ENCODE measurements around the gene JAZF1.

DNA sequence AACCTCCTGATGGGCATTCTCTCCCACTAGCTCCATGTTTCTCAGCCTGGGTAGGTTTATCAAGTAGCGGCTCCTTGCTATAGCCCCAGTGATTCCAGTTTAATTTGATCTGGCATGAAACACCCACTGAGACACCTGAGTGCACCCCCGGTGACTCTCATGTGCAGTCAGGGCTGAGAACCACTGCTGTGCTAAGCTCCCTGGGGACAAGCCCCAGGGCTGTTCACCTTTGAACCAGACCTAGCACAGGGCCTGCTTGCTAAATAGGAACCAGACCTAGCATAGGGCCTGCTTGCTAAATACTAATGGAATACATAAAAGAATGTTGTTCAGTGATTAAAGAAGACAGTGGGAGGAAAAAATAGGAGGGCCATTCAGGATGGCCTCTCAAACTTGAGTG lies 167.6 kb downstream of the JAZF1 start:
- TF ChIP-seq, protein P1, sequence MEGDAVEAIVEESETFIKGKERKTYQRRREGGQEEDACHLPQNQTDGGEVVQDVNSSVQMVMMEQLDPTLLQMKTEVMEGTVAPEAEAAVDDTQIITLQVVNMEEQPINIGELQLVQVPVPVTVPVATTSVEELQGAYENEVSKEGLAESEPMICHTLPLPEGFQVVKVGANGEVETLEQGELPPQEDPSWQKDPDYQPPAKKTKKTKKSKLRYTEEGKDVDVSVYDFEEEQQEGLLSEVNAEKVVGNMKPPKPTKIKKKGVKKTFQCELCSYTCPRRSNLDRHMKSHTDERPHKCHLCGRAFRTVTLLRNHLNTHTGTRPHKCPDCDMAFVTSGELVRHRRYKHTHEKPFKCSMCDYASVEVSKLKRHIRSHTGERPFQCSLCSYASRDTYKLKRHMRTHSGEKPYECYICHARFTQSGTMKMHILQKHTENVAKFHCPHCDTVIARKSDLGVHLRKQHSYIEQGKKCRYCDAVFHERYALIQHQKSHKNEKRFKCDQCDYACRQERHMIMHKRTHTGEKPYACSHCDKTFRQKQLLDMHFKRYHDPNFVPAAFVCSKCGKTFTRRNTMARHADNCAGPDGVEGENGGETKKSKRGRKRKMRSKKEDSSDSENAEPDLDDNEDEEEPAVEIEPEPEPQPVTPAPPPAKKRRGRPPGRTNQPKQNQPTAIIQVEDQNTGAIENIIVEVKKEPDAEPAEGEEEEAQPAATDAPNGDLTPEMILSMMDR (conservative IDR thresholded peaks at IDR 0.05 in 1 of 2, IDR thresholded peaks at IDR 0.05 in 1 of 2; ENCODE audit: extremely low read depth in 1 of 2, insufficient read depth in 1 of 2, low read depth in 1 of 2, low read length in 2 of 2) = no peak
- TF ChIP-seq EZH2 (IDR thresholded peaks at IDR 0.05; ENCODE audit: borderline replicate concordance, low read length) = no peak

Measured in mammary epithelial cell (primary cell).